ENCODE measurements around the gene CORO1C.
"Not testable (repeated sequence)": the region's sequence is repeated elsewhere in the genome, so short reads cannot be mapped to it uniquely, and the experiment has no call there.

CORO1C gene

DNA sequence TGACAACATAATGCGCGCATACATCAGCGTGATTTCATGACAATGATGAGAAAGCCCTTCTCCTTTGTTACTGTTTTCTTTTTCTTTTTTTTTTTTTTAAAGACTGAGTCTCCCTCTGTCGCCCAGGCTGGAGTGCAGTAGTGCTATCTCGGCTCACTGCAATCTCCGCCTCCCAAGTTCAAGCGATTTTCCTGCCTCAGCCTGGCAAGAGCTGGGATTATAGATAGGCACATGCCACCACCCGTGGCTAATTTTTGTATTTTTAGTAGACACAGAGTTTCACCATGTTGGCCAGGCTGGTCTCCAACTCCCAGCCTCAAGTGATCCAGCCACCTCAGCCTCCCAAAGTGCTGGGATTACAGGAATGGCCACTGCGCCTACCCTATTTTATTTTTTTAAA is 76.7 kb downstream of the CORO1C start:
- not testable (repeated sequence) for H3K9me3 ChIP-seq (ENCODE audit: control insufficient read depth, insufficient read depth, low read length); H3K9ac ChIP-seq (ENCODE audit: low read depth, low read length)
- Histone ChIP-seq H3K4me1 (ENCODE audit: insufficient read depth, low read length) (peaks cover 18% of the 10 kb centered on the region), H3K36me3 (ENCODE audit: insufficient read depth, low read length) (peaks cover 32% of the 10 kb centered on the region)

GRCh38 chr12:108653922-108654321 is 77.4 kb downstream of the CORO1C start:
- Histone ChIP-seq H3K9ac (ENCODE audit: low read depth, low read length) (no peak overlapping the region), H3K9me3 (ENCODE audit: control insufficient read depth, insufficient read depth, low read length) (no peaks in the 10 kb centered on the region), H3K4me1 (ENCODE audit: insufficient read depth, low read length) (peaks cover 18% of the 10 kb centered on the region), H3K36me3 (ENCODE audit: insufficient read depth, low read length) (peaks cover 36% of the 10 kb centered on the region)

- Histone ChIP-seq H3K9me3 (ENCODE audit: control insufficient read depth, insufficient read depth, low read length) (no peaks in the 10 kb centered on the region), H3K4me1 (ENCODE audit: insufficient read depth, low read length) (peaks cover 18% of the 10 kb centered on the region), H3K36me3 (ENCODE audit: insufficient read depth, low read length) (peaks cover 34% of the 10 kb centered on the region), H3K9ac (ENCODE audit: low read depth, low read length) (no peak overlapping the region)
Observed at GRCh38 chr12:108653082-108653516, 78.2 kb downstream of the CORO1C start.

GRCh38 chr12:108650083-108650482 is 81.2 kb downstream of the CORO1C start:
- Histone ChIP-seq H3K9ac (ENCODE audit: low read depth, low read length) (no peak overlapping the region), H3K4me1 (ENCODE audit: insufficient read depth, low read length) (peaks cover 18% of the 10 kb centered on the region), H3K36me3 (ENCODE audit: insufficient read depth, low read length) (peaks cover 32% of the 10 kb centered on the region), H3K9me3 (ENCODE audit: control insufficient read depth, insufficient read depth, low read length) (no peaks in the 10 kb centered on the region)

DNA sequence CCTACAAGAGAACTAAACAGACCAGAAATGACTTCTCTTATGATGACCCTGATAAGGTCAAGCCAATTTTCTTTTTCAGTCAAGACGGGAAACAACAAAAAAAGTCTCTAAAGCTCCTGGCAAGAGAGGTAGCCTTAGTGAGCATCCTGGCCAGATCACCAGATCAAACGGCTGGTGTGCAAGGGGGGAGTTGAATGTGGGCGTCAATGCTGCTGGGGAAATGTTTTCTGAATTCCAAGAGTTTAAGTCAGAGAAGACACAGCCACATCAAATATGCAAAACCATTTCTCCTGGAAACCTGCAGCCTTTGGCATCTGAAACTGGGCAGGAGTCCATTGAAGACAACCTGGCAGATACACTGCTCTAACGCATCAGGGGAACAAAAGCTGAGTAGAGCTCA is 81.6 kb downstream of the CORO1C start:
- Histone ChIP-seq H3K9ac (ENCODE audit: low read depth, low read length) (no peak overlapping the region), H3K4me1 (ENCODE audit: insufficient read depth, low read length) (peaks cover 18% of the 10 kb centered on the region), H3K9me3 (ENCODE audit: control insufficient read depth, insufficient read depth, low read length) (no peaks in the 10 kb centered on the region), H3K36me3 (ENCODE audit: insufficient read depth, low read length) (peaks cover 32% of the 10 kb centered on the region)

DNA sequence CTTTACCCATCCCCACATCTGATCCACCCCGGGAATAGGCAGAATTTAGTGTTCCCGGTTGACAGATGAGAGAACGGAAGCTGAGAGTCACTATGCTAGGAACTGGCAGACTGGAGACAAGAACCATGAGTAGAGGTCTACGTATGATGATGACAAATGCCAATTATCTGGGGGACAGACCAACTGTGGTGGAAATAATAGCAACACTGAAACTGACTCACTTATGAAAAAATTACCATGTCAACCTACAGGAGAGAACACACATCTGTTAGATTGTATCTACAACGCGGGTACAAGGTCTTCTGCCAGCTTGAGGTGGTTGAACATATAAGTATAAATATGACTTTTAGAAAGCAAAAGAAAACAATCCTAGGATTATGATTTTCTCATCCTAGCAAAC is 82.2 kb downstream of the CORO1C start:
- Histone ChIP-seq H3K36me3 (ENCODE audit: insufficient read depth, low read length) (peaks cover 35% of the 10 kb centered on the region), H3K4me1 (ENCODE audit: insufficient read depth, low read length) (peaks cover 17% of the 10 kb centered on the region), H3K9ac (ENCODE audit: low read depth, low read length) (no peak overlapping the region), H3K9me3 (ENCODE audit: control insufficient read depth, insufficient read depth, low read length) (no peaks in the 10 kb centered on the region)

GRCh38 chr12:108648371-108648770 is 82.9 kb downstream of the CORO1C start:
- Histone ChIP-seq H3K9me3 (ENCODE audit: control insufficient read depth, insufficient read depth, low read length) (no peaks in the 10 kb centered on the region), H3K9ac (ENCODE audit: low read depth, low read length) (no peak overlapping the region), H3K4me1 (ENCODE audit: insufficient read depth, low read length) (peaks cover 9% of the 10 kb centered on the region), H3K36me3 (ENCODE audit: insufficient read depth, low read length) (peaks cover 35% of the 10 kb centered on the region)

- Histone ChIP-seq H3K4me1 (ENCODE audit: insufficient read depth, low read length) (peaks cover 6% of the 10 kb centered on the region; the same call in 1 of the 2 replicates), H3K9me3 (ENCODE audit: control insufficient read depth, insufficient read depth, low read length) (no peaks in the 10 kb centered on the region), H3K9ac (ENCODE audit: low read depth, low read length) (no peak overlapping the region), H3K36me3 (ENCODE audit: insufficient read depth, low read length) (peaks cover 38% of the 10 kb centered on the region)
Observed at GRCh38 chr12:108647585-108648287, 83.6 kb downstream of the CORO1C start.

DNA sequence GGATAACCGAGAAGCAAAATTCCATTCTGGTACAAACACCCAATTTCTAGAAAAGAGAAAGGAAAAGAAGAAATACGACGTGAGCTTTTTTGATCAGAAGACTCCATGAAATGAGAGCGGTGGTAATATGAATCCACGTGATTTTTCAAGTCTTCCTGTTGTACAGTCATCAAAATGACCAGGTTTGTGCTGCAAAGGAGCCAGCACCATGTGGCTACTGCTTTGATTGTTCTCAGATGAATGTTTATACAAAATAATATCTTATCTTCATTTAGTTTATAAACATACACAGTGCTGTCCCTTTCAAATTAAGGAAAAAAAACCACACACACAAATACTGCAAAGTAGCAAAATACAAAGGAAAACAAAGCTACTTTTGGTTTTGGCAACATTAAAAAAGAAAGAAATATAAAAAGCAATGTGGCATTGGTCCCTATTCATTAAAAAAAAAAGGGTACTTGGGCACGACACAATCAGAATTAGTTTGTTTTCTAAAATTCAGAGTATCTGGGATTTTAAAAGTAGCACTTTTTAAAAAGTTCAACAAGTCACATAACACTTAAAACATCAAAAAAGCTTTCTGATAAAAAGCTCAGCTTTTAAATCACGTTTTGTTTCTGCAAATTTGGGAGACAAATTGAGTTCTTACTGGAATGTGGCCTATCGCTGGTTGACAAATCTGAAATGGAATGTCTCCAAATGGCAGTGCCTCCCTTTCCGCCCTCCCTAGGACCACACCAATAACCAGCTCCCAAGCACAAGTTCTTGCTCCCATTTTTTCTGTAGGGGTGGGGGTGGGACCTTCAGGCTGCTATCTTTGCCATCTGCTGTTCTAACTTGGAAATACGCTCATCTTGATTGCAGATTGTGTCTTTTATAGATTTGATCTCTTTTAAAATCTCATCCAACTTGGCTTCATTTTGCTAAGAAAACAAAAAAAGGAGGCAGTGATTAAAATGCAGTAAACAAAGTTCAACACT is 84.4 kb downstream of the CORO1C start:
- H3K9ac ChIP-seq (ENCODE audit: low read depth, low read length), result no peak overlapping the region
- no peaks in the 10 kb centered on the region for H3K9me3 ChIP-seq (ENCODE audit: control insufficient read depth, insufficient read depth, low read length)
- peaks cover under 1% of the 10 kb centered on the region for H3K4me1 ChIP-seq (ENCODE audit: insufficient read depth, low read length)
- peaks cover 38% of the 10 kb centered on the region for H3K36me3 ChIP-seq (ENCODE audit: insufficient read depth, low read length)

DNA sequence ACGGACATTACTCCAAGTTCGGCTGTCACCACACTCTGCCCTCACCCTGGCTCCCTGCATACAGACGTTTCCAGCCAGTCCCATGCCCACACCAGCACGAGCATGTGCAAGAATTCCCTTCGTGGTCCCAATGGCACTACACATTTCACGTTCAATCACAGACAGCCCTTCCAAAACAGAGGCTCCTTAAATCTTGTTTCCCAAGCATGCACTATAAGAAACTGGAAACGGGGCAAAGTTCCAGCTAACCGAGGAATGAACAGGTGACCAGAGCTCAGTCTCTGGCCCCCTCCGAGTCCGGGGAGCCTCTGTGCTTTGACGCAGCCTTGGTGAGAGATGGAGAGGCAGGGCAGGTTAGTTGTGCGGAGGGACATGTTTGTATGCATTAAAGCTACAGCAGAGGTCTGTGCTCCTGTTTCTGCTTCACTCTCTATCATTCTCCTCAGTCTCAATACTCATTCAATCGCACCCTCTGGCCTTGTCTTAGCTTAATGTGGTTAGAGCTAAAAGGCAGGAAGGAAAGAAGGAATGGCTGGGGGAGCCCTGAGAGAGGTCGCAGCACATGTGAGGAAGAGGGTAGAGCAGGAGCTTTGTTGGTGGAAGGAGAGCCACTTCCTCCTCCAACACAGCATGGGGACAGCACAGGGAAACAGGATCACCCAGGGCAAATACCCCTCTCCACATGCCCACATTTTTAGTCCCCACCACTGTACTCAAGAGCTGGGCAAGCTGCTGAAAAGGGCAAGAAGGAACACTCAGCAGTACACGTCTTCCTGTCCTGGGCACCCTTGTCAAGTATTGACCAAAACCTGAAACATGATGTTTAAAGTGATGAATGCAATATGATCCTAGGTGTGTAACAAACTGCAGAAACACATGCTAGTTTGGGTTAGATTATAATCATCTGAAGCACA is 85.4 kb downstream of the CORO1C start:
- peaks cover 30% of the 10 kb centered on the region for H3K36me3 ChIP-seq (ENCODE audit: insufficient read depth, low read length)
- peaks cover 10% of the 10 kb centered on the region for H3K4me1 ChIP-seq (ENCODE audit: insufficient read depth, low read length)
- H3K9ac ChIP-seq (ENCODE audit: low read depth, low read length), result no peak overlapping the region
- no peaks in the 10 kb centered on the region for H3K9me3 ChIP-seq (ENCODE audit: control insufficient read depth, insufficient read depth, low read length)

GRCh38 chr12:108644811-108645120 is 86.6 kb downstream of the CORO1C start:
- Histone ChIP-seq H3K9ac (ENCODE audit: low read depth, low read length) (no peak overlapping the region), H3K4me1 (ENCODE audit: insufficient read depth, low read length) (peaks cover 10% of the 10 kb centered on the region), H3K36me3 (ENCODE audit: insufficient read depth, low read length) (peaks cover 23% of the 10 kb centered on the region), H3K9me3 (ENCODE audit: control insufficient read depth, insufficient read depth, low read length) (no peaks in the 10 kb centered on the region)

- Histone ChIP-seq H3K36me3 (ENCODE audit: insufficient read depth, low read length) (peaks cover 17% of the 10 kb centered on the region), H3K9ac (ENCODE audit: low read depth, low read length) (no peak overlapping the region), H3K4me1 (ENCODE audit: insufficient read depth, low read length) (peaks cover 11% of the 10 kb centered on the region), H3K9me3 (ENCODE audit: control insufficient read depth, insufficient read depth, low read length) (no peaks in the 10 kb centered on the region)
Observed at GRCh38 chr12:108643941-108644810, 87.1 kb downstream of the CORO1C start.

DNA sequence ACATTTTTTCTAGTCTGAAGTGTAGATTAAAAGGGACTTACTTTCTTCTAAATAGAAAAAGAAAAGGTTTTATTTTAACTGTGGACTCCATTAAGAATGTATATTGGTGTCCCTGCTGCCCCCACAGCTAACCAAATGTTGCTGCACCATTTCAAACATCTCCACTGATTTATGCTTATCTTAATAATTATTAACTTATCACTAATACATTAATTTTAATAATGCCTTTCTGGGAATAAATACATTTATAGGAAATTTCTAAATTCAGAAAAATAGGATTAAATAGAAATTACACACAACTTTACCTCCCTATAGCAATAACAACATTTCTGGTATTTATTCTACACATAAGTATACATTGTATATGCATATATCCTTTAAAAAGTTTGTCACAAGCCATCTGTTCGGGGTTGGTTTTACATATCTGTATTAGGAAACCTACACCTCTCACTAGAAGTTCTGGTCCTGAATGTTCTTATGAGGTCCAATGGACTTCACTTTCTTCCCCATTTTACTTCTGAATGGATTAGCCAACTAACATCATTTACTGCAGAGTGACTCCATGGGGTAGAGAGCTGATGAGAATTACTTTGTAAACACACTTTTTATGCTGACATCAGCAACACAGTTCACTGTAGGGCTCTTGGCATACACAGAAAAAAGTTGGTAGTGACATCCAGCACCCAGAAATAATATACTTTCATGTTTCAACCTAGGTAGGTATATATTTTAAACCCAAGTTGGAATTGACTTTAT is 88.2 kb downstream of the CORO1C start:
- Histone ChIP-seq H3K36me3 (ENCODE audit: insufficient read depth, low read length) (peaks cover 12% of the 10 kb centered on the region), H3K9me3 (ENCODE audit: control insufficient read depth, insufficient read depth, low read length) (no peaks in the 10 kb centered on the region), H3K9ac (ENCODE audit: low read depth, low read length) (no peak overlapping the region), H3K4me1 (ENCODE audit: insufficient read depth, low read length) (peaks cover 21% of the 10 kb centered on the region)

Measured in ES-I3 (cell line).